Activated CD4-positive, alpha-beta T cell treated with anti-CD3 and anti-CD28 coated beads for 48 hours (primary cell): ENCODE results near the gene TMTC2.

Experiments used
- DNase-seq: peaks from one replicate; pipeline ENCODE4 v3.0.0-alpha.2; 2020

TMTC2 gene

GRCh38 chr12:82848845-82849244 lies 162.1 kb downstream of the TMTC2 start:
- DNase-seq: no peak

GRCh38 chr12:82852529-82852928 lies 165.8 kb downstream of the TMTC2 start:
- no peak for DNase-seq

GRCh38 chr12:82855872-82856271 lies 169.2 kb downstream of the TMTC2 start:
- DNase-seq: no peak

GRCh38 chr12:82857276-82857675 lies 170.6 kb downstream of the TMTC2 start:
- no peak for DNase-seq

DNA sequence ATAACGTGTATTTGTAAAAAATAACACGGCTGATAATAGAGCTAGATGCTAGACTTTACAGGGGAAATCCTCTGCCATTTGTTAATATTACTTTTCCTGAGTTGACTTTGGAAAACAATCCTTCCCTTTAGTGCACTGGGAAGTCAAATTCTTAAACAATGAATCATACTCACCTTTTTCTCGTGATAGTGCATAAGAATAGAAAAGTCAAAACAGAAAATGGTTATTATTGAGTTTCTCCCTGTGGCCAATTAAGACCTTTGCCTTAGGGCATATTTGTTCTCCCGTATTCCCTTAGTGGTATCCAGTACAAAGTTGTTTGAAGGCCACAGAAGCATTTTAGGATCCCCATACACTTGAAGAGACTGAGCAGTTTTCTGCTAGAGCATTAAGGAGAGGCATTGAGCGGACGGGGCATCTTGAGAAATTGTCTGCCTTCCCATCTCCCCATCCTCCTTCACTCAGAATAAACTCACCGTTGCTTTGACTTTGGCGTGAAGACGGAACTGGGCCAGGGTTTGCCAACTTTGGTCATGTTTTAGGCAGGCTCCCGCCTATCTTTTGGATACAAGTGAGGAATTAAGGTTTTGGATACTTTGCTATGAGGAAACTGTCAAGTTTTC lies 171.3 kb downstream of the TMTC2 start:
- no peak for DNase-seq

GRCh38 chr12:82858534-82858917 lies 171.8 kb downstream of the TMTC2 start:
- DNase-seq: no peak

DNA sequence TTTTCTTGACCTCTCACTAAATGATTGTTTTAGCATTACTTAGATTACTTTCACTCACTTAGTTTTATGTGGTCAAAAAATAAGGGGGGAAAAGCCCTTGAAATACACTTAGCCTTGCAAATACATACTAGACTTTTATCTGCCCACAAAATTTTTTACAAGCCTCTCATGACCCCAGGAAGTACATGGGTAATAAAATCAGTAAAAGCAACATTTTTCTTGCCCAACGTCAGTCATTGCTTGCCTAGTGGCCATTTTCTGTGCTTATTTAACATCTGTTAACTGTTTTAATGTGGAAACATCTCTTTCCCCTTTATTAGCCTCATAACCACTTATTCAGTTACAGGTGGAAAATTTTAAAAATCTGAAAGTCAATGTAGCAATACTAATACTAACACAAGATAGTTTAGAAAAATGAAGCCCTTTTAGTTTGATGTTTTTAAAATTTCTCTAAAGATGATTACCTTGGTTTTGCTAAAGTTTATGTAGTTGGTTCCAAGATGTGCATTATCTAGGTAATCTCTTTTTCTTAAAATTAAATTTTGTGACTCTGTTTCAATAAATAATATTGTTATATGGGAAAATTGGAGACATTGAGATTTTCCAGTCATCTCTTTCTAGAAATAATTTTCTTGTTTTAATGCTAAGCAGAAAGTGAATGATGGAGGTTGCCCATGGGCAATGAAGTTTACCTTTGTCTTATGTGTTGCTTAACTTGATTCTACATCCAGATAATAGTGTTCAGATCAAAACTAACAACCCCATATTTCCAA lies 175.5 kb downstream of the TMTC2 start:
- DNase-seq: no peak

- no peak for DNase-seq
Observed at GRCh38 chr12:82862876-82863649, 176.4 kb downstream of the TMTC2 start.

DNA sequence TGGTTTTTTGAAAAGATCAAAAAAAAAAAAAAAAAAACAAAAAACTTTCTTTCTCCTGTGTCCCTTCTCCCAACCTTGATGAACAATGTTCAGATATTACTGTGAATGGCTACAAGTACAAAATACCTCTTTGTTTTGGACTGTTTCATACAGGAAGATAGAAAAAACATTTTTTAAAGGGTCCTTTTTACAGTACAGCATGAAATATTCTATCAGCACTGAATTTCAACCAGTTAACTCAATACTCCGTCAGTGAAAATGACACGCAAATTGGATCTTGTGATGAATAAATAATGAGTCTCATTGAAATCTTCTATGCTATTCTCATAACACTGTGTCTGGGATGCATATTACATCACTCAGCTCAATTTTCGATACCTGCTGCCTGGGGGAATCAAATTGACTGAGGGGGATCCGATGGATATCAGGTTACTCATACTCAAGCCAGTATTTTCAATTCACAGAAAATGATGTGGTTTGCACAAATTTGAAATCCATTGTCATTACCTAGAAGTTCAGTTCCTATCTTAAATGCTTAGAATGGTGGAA lies 179.6 kb downstream of the TMTC2 start:
- no peak for DNase-seq

GRCh38 chr12:82866946-82867345 lies 180.2 kb downstream of the TMTC2 start:
- DNase-seq: no peak

DNA sequence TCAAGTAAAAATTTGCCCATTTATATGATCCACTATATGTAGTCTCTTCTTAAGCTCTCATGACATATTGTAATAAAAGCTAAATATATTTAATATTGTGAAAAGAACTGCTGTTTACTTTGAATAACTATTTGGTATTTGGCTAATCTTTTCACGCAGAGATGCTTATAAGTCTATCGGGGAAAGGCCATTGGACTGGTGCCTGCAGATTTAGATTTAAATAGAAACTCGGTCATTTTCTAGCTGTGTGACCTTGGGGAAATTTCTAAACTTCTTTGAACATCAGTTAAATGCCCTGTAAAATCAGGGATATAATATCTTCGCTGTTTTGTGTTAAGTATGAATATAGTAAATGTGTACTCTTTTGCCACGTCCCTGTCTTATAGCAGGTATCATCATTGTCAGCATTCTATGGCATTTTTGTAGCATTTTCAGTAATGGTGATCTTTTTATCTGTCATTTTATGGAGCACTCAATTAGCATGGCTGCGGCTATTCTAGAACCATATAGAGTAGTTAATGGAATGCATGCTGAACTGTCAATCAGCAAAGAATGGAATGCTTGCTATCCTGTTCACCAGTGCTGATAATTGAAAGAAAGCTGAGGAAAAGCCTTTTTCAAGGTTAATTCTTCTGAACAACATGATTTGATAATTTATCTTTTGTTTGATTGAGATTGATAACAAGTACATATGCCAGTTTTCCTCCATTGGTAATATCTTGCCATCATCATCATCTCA lies 181.2 kb downstream of the TMTC2 start:
- no peak for DNase-seq

- no peak for DNase-seq
Observed at GRCh38 chr12:82870771-82871377, 184.2 kb downstream of the TMTC2 start.

DNA sequence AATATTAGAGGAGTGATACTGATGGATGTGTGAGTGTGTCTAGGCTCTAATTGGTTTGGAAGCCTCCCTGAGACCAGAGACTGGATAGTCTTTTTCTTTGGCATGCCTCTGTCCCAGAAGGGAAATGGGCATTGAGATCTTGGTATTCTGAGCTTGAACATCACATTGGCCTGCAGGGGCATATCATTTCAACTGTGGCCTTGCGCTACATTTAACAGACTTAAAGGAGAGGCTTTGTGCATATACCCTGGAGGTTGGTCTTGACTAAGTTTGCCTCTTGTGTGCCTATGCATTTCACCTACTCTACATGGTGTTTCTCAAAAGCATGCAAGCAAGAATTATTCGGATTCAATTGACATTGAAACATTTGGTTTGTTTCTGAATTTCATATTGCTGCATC lies 185.4 kb downstream of the TMTC2 start:
- no peak for DNase-seq

GRCh38 chr12:82873309-82873708 lies 186.6 kb downstream of the TMTC2 start:
- no peak for DNase-seq

- DNase-seq: no peak
Observed at GRCh38 chr12:82873951-82874350, 187.2 kb downstream of the TMTC2 start.

- DNase-seq: no peak
Observed at GRCh38 chr12:82874945-82875344, 188.2 kb downstream of the TMTC2 start.

DNA sequence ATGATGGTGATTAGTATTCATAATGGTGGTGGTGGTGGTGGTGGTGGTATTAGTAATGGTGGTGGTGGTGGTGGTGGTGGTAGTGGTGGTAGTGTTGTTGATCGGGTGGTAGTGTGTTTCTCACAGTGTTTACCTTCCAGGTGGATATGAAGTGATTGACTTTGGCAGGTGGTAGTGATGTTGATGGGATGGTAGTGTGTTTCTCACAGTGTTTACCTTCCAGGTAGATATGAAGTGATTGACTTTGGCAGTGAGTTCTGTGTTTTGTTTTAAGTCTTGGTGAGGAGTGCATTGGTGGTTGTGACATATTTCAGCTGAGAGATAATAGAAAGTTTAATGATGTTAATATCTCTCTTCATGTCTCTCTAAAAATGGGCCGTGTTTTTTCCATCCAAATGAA lies 189.4 kb downstream of the TMTC2 start:
- DNase-seq: no peak

DNA sequence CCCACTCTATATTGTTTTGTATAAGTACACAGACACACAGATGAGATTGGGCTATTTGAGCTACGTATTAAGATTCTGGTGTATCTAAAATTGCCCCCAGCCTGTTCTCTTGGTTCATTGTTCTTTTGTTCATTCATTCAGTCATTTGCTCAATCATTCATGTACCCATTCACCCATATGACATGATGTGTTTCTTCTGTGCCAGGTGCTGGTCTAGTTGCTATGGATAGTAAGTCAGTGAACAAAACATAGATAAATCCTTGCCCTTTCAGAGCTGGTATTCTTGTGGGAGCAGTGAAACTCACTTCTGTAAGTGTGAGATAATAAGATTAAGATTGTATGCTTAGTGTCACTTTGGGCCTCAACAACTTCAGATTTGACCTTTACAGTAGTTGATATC lies 191.3 kb downstream of the TMTC2 start:
- no peak for DNase-seq

- no peak for DNase-seq
Observed at GRCh38 chr12:82880442-82880901, 193.8 kb downstream of the TMTC2 start.

- no peak for DNase-seq
Observed at GRCh38 chr12:82883394-82884355, 197.0 kb downstream of the TMTC2 start.

GRCh38 chr12:82886671-82887340 lies 200.1 kb downstream of the TMTC2 start:
- DNase-seq: no peak
